Hair follicle dermal papilla cell (primary cell): ENCODE measurements around the gene MED12. TPM values are rescaled to one million over a fixed set of nuclear protein-coding genes. Genes with fewer than 3 reads are reported as not detected.

ENCODE experiments used
- small RNA-seq: library from RNA; depleted of rRNA; stranded (forward); fragments of <200 nt; gene quantifications from one replicate; pipeline ENCODE3, GENCODE V24; 2012
- total RNA-seq: library from RNA; depleted of rRNA; stranded (reverse); fragments of >200 nt; gene quantifications from 2 replicates; pipeline ENCODE4 v1.2.3, GENCODE V29; 2012

MED12 gene
- total RNA-seq = 29.3 and 38.6 TPM in 2 replicates

GRCh38 chrX:71118032-71118984 lies at the start of gene MED12:
Gene MED12, plus strand, starts transcription at chrX:71118596. Its CDS starts 159 bp downstream, at chrX:71118755.

DNA sequence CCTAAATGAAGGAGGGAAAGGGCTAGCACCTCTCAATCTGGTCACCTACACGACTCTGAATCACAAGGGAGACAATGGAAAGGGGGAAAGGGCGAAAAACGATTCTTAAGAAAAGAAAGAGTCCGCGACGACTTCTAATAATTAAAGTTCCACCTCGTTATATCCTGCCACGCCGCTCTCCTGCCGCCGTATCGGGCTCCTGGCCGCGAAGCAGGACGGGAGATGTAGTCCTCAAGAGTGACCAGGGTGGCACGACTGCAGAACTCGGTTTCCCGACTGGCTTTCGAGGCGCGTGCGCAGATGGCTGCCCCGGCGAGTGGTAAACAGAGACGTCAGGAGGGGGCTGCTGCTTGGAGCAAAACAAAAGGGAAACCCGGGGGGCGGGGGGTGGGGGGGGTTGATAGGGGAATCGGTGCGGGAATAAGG lies 22.8 kb upstream of the MED12 start, which contains the start of gene FOXO4:
Gene FOXO4 (plus strand): TSS at position 297 of the 426 bp plus-strand sequence. CDS start 678 bp downstream, outside the sequence.

GRCh38 chrX:71106427-71106826 lies 12.0 kb upstream of the MED12 start, which contains the start of gene CXorf65:
Gene CXorf65, minus strand, starts transcription at chrX:71106740. Its CDS starts 184 bp downstream, at chrX:71106556.

DNA sequence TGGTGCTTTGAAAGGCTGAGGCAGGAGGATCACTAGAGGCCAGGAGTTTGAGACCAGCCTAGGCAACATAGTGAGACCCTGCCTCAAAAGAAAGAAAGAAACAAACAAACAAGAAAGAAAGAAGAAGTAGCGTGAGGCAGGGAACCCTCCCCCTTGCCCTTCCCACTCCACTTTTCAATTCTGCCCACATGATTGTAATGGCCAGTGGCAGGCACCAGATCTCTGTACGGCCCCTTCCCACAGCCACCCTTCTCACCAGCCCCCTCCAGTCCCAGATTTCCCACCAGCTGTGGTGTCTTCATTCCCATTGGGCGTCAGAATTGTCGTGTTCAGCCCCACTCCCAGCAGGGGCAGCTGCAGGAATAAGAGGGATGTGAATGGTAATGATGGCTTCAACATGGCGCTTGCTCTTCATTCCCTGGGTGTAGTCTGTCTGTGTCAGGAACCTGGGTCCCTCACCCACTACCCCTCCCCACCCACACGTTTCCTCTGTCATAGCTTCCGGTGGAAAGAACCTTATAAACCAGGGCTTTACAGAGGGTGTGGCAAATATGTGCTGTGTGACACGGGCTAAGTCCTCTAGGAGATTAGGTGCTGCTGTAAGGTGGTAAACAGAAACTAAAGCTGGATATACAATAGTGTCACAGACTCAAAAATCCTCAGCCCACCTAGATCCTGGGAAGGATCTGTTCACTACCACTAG lies 7.1 kb upstream of the MED12 start, which contains the start of gene IL2RG:
Gene IL2RG (minus strand): TSS at position 437 of the 703 bp plus-strand sequence. CDS start 38 bp downstream, at position 399.

DNA sequence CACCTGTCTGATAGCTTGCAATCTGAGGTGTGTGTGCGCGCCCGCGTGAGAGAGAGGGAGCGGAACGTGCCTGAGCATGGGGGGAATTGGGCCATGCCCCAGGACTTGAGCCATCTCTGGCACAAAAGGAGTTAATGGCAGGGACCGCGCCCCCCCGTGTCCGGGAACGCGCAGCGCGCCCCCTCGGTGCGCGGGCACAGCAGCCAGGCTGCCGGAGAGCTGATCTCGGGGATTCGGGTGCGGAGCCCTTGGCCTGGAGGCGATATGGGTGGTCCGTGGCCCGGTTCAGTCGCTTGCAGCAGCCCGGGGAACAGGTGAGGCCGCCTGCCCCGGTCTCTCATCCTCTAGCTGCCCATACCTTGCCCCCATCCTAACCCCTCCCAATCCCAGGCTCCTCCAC lies 26.3 kb downstream of the MED12 start, which contains the start of gene NLGN3:
Gene NLGN3 (plus strand): TSS at position 191 of the 400 bp plus-strand sequence. CDS start 2,909 bp downstream, outside the sequence.

Small RNAs within 50 kb of the gene (small RNA-seq; reads per million reads assigned to genes)
- gene CXorf65 = not detected

Other genes starting within 250 kb of the MED12 start
- gene TEX11, start 209.9 kb upstream of the MED12 start, total RNA-seq = not detected in 2 replicates
- gene SLC7A3, start 187.5 kb upstream of the MED12 start, total RNA-seq = not detected in 2 replicates
- gene SNX12, start 50.3 kb upstream of the MED12 start, total RNA-seq = 63.8 and 66.3 TPM in 2 replicates
- 8.3 and 9.8 TPM in 2 replicates for gene FOXO4, start 22.7 kb upstream of the MED12 start, total RNA-seq
- gene CXorf65, start 11.9 kb upstream of the MED12 start, total RNA-seq = not detected in 2 replicates
- gene IL2RG, start 7.0 kb upstream of the MED12 start, total RNA-seq = not detected in 2 replicates
- 0.24 and 0.49 TPM in 2 replicates for gene NLGN3, start 26.2 kb downstream of the MED12 start, total RNA-seq
- not detected in 2 replicates for gene GJB1, start 104.6 kb downstream of the MED12 start, total RNA-seq
- 25.1 and 30.7 TPM in 2 replicates for gene ZMYM3, start 135.5 kb downstream of the MED12 start, total RNA-seq
- 343 and 362 TPM in 2 replicates for gene NONO, start 165.0 kb downstream of the MED12 start, total RNA-seq
- 0.49 and 0.81 TPM in 2 replicates for gene ITGB1BP2, start 183.2 kb downstream of the MED12 start, total RNA-seq
- 28.2 and 32.5 TPM in 2 replicates for gene TAF1, start 247.8 kb downstream of the MED12 start, total RNA-seq